ENCODE data around the gene ARID5B. TPM values are rescaled to one million over a fixed set of nuclear protein-coding genes. Genes with fewer than 3 reads are reported as not detected.

The ARID5B gene
- total RNA-seq, 1 donor from 2014 or later = 1.1 TPM

DNA sequence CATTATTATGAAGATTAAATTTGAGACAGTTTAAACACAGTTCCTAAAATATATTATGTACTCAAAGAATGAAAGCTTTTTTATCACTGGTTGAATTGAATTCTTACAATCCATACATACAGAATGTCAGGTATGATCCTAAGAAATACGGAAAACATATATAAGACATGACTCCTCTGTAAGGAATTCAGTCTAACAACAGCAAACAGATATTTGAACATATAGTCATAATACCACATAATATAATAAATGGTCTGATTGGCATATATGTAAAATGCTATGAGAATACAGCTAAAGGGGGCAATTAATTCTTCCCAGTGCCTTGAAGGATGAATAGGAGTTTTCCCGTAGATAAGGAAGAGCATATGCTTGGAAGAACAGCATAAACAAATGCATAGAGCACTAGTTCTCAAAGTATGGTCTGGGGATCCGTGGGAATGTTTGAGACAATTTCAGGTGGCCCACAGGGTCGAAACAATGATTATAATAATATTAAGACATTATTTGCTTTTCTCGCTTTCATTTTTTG lies 10.6 kb upstream of the ARID5B start:
- Mint-ChIP-seq H3K27ac (ENCODE audit: unreplicated experiment) (no peak overlapping the region), H3K27me3 (ENCODE audit: unreplicated experiment) (no peaks in the 10 kb centered on the region), H3K36me3 (ENCODE audit: unreplicated experiment) (no peaks in the 10 kb centered on the region), H3K4me1 (ENCODE audit: low read depth, unreplicated experiment) (no peaks in the 10 kb centered on the region), H3K4me3 (ENCODE audit: unreplicated experiment) (no peak overlapping the region), H3K9me3 (ENCODE audit: unreplicated experiment) (no peaks in the 10 kb centered on the region)
- TF ChIP-seq, protein P1, sequence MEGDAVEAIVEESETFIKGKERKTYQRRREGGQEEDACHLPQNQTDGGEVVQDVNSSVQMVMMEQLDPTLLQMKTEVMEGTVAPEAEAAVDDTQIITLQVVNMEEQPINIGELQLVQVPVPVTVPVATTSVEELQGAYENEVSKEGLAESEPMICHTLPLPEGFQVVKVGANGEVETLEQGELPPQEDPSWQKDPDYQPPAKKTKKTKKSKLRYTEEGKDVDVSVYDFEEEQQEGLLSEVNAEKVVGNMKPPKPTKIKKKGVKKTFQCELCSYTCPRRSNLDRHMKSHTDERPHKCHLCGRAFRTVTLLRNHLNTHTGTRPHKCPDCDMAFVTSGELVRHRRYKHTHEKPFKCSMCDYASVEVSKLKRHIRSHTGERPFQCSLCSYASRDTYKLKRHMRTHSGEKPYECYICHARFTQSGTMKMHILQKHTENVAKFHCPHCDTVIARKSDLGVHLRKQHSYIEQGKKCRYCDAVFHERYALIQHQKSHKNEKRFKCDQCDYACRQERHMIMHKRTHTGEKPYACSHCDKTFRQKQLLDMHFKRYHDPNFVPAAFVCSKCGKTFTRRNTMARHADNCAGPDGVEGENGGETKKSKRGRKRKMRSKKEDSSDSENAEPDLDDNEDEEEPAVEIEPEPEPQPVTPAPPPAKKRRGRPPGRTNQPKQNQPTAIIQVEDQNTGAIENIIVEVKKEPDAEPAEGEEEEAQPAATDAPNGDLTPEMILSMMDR (IDR thresholded peaks at IDR 0.05; ENCODE audit: partially characterized antibody, unreplicated experiment) = no peak
- DNase-seq = no peak

DNA sequence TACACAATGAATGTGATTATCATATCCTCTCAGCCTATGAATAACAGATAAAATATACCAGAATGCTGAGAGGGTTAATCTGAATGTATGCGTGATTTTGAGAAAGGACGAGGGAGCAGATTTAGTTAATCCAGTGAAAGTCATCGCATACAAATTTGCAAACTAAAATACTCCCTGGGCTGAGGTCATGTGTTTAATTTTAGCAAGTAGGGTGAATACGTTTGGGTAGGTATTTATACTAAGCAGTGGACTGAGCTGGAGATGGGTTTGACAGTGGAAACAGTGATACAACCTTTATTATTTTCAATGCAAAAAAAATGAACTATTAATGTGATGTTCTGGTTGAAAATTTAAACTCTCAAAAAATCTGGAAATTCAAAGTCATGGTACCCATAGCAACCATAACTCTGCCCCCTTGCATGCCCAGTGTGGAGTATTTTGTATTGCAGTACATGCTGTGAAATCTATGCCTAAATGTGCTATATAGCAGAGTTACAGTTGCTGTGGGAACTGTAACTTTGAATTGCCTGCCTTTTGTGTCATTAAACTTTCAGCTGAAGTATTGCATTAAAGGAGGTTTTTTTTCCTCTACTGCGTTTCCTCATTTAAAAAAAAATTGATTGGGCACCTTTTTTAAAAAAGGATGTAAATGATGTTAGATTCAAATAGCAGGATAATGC lies 9.5 kb upstream of the ARID5B start:
- Mint-ChIP-seq H3K4me3 (ENCODE audit: unreplicated experiment) (no peak overlapping the region), H3K4me1 (ENCODE audit: low read depth, unreplicated experiment) (peaks cover 4% of the 10 kb centered on the region), H3K27me3 (ENCODE audit: unreplicated experiment) (peaks cover 3% of the 10 kb centered on the region), H3K27ac (ENCODE audit: unreplicated experiment) (no peak overlapping the region), H3K9me3 (ENCODE audit: unreplicated experiment) (no peaks in the 10 kb centered on the region), H3K36me3 (ENCODE audit: unreplicated experiment) (no peaks in the 10 kb centered on the region)
- TF ChIP-seq, protein P1 (IDR thresholded peaks at IDR 0.05; ENCODE audit: partially characterized antibody, unreplicated experiment) = no peak
- DNase-seq = no peak

DNA sequence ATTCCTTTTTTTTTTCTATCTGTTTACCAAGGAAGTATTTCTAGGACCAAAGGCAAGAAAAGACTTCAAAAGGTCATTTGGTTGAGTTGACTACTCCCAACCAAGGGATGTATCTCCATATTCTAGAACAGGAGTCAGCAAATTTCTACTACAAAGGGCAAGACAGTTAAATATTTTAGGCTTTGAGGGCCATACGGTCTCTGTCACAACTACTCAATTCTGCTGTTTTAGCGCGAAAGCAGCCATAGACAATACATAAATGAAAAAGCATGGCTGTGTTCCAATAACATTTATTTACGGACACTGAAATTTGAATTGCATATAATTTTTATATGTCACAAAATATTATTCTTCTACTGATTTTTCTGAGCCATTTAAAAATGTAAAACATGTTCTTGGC lies 8.5 kb upstream of the ARID5B start:
- TF ChIP-seq, protein P1 (IDR thresholded peaks at IDR 0.05; ENCODE audit: partially characterized antibody, unreplicated experiment) = no peak
- DNase-seq = no peak
- H3K4me1 Mint-ChIP-seq (ENCODE audit: low read depth, unreplicated experiment) = peaks cover 9% of the 10 kb centered on the region
- peaks cover 4% of the 10 kb centered on the region for H3K27me3 Mint-ChIP-seq (ENCODE audit: unreplicated experiment)
- no peak overlapping the region for H3K4me3 Mint-ChIP-seq (ENCODE audit: unreplicated experiment)
- H3K36me3 Mint-ChIP-seq (ENCODE audit: unreplicated experiment) = no peaks in the 10 kb centered on the region
- no peak overlapping the region for H3K27ac Mint-ChIP-seq (ENCODE audit: unreplicated experiment)
- H3K9me3 Mint-ChIP-seq (ENCODE audit: unreplicated experiment) = peaks cover under 1% of the 10 kb centered on the region

DNA sequence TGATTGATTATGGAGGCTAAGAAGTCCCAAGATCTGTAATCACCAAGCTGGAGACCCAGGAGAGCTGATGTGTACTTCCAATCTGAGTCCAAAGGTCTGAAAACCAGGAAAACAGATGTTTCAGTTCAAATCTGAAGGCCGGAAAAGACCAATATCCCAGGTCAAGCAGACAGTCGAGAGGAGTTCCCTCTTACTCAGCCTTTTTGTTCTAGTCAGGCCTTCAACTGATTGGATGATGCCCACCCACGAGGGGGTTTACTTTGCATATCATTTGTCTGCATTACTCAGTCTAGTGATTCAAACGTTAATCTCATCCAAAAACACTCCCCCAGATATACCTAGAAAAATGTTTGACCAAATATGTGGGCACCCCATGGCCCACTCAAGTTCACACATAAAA lies 7.4 kb upstream of the ARID5B start:
- no peak overlapping the region for H3K4me3 Mint-ChIP-seq (ENCODE audit: unreplicated experiment)
- peaks cover 20% of the 10 kb centered on the region for H3K4me1 Mint-ChIP-seq (ENCODE audit: low read depth, unreplicated experiment)
- H3K36me3 Mint-ChIP-seq (ENCODE audit: unreplicated experiment) = no peaks in the 10 kb centered on the region
- TF ChIP-seq, protein P1 (IDR thresholded peaks at IDR 0.05; ENCODE audit: partially characterized antibody, unreplicated experiment) = no peak
- no peak for DNase-seq
- H3K27ac Mint-ChIP-seq (ENCODE audit: unreplicated experiment) = no peak overlapping the region
- H3K9me3 Mint-ChIP-seq (ENCODE audit: unreplicated experiment) = peaks cover 1% of the 10 kb centered on the region
- peaks cover 5% of the 10 kb centered on the region for H3K27me3 Mint-ChIP-seq (ENCODE audit: unreplicated experiment)

DNA sequence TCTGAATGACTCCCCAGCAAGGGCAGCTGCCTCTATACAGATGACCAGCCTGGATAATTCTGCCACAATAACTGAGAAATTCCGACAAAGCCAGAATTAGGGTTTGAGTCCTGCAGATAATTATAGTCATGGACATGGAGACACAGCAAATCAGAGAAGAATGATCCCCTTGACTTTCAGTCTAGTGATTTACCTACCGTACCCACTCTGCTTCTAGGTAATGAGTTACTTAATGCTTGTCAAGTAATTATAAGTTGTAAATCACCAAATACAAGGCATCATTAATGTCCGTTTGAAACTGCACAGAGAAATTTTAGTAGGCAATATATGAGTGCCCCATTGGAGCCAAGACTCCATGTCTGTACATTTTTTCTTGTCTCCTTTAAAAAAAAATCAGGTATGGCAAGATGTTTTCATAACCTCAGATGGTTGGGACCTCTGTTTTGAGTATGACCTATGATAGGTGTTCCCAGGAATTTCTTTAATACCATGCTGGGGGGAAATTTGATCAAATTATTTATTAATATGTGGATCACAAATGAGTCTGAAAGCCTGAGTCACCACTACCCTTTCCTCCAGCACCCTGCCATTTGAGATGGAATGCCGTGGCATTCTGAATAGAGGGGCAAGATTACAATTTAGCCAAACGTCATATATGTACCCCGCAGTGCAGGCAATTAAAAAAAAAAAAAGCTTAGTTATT lies 5.5 kb upstream of the ARID5B start:
- TF ChIP-seq, protein P1 (IDR thresholded peaks at IDR 0.05; ENCODE audit: partially characterized antibody, unreplicated experiment) = no peak
- Mint-ChIP-seq H3K9me3 (ENCODE audit: unreplicated experiment) (peaks cover 3% of the 10 kb centered on the region), H3K4me1 (ENCODE audit: low read depth, unreplicated experiment) (peaks cover 27% of the 10 kb centered on the region), H3K4me3 (ENCODE audit: unreplicated experiment) (no peak overlapping the region), H3K27me3 (ENCODE audit: unreplicated experiment) (peaks cover 5% of the 10 kb centered on the region), H3K27ac (ENCODE audit: unreplicated experiment) (no peak overlapping the region), H3K36me3 (ENCODE audit: unreplicated experiment) (no peaks in the 10 kb centered on the region)
- DNase-seq = no peak

Measured in glutamatergic neuron (in vitro differentiated cells).